WERI-Rb-1 (cell line): ENCODE results near the gene TES.

Experiments used
- DNase-seq: peaks from one replicate; pipeline ENCODE4 v3.0.0-alpha.2; 2020
- H3K27ac ChIP-seq: fragments of 250-450 bp; sonication (Bioruptor Pico); 2 replicates; pipeline ENCODE4 v1.5.1; 2020; ENCODE audit warnings: mild to moderate bottlenecking, moderate library complexity
- H3K27me3 ChIP-seq: fragments of 250-450 bp; sonication (Bioruptor Pico); 2 replicates; pipeline ENCODE4 v1.5.1; 2021; ENCODE audit warnings: mild to moderate bottlenecking, low read depth, moderate library complexity; ENCODE audit not compliant: insufficient read depth, severe bottlenecking
- H3K36me3 ChIP-seq: fragments of 250-450 bp; sonication (Bioruptor Pico); 2 replicates; pipeline ENCODE4 v1.5.1; 2020; ENCODE audit warnings: mild to moderate bottlenecking, moderate library complexity
- H3K4me3 ChIP-seq: 2 replicates; pipeline ENCODE4 v1.5.1; 2011; ENCODE audit warnings: low read depth, mild to moderate bottlenecking, control low read depth, low read length
- H3K9me3 ChIP-seq: fragments of 250-450 bp; sonication (Bioruptor Pico); 2 replicates; pipeline ENCODE4 v1.5.1; 2021; ENCODE audit warnings: mild to moderate bottlenecking, moderate library complexity; ENCODE audit not compliant: severe bottlenecking
- TF ChIP-seq, protein P1 (sequence below): IDR thresholded peaks from 2 replicates; pipeline ENCODE4 v1.5.1; 2011; ENCODE audit warnings: low read depth, mild to moderate bottlenecking, control low read depth, inconsistent platforms, low read length

Gene TES

DNA sequence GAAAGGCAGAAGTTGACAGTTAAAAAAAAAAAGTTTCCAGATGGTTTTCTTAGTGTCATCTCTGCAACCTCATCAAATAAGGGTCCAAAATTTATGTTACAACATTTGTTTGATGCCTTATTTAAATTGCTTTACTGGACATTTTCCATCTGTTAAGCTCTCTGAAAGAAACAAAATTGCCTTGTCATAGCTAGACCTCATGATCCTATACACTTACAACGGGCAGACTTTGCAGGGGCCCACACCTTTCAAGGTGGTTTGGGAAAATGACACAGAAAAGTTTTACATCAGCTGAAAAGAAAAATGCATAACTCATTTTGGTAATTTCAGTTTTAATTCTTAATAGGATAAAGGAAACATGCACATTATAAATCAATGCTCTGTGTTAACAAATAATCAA lies 1.4 kb upstream of the TES start:
- TF ChIP-seq, protein P1, sequence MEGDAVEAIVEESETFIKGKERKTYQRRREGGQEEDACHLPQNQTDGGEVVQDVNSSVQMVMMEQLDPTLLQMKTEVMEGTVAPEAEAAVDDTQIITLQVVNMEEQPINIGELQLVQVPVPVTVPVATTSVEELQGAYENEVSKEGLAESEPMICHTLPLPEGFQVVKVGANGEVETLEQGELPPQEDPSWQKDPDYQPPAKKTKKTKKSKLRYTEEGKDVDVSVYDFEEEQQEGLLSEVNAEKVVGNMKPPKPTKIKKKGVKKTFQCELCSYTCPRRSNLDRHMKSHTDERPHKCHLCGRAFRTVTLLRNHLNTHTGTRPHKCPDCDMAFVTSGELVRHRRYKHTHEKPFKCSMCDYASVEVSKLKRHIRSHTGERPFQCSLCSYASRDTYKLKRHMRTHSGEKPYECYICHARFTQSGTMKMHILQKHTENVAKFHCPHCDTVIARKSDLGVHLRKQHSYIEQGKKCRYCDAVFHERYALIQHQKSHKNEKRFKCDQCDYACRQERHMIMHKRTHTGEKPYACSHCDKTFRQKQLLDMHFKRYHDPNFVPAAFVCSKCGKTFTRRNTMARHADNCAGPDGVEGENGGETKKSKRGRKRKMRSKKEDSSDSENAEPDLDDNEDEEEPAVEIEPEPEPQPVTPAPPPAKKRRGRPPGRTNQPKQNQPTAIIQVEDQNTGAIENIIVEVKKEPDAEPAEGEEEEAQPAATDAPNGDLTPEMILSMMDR, result no peak
- no peak for DNase-seq
- no peak overlapping the region for H3K27ac ChIP-seq
- H3K36me3 ChIP-seq, result peaks cover 4% of the 10 kb centered on the region; the same call in 1 of the 2 replicates
- no peaks in the 10 kb centered on the region for H3K27me3 ChIP-seq
- H3K4me3 ChIP-seq, result no peak overlapping the region
- no peaks in the 10 kb centered on the region for H3K9me3 ChIP-seq

GRCh38 chr7:116209561-116210070 lies 723 bp upstream of the TES start:
- Histone ChIP-seq H3K27ac (no peak overlapping the region), H3K27me3 (no peaks in the 10 kb centered on the region), H3K4me3 (no peak overlapping the region), H3K36me3 (peaks cover 4% of the 10 kb centered on the region; the same call in 1 of the 2 replicates), H3K9me3 (no peaks in the 10 kb centered on the region)
- DNase-seq, result no peak
- TF ChIP-seq, protein P1, result no peak

- peaks cover 4% of the 10 kb centered on the region; the same call in 1 of the 2 replicates for H3K36me3 ChIP-seq
- peak; percentile 57 for DNase-seq
- H3K27ac ChIP-seq, result peak overlapping the region; percentile 84
- TF ChIP-seq, protein P1, result no peak
- H3K27me3 ChIP-seq, result no peaks in the 10 kb centered on the region
- peak overlapping the region; percentile 77 for H3K4me3 ChIP-seq
- no peaks in the 10 kb centered on the region for H3K9me3 ChIP-seq
Observed at GRCh38 chr7:116211006-116211912, 920 bp downstream of the TES start.

GRCh38 chr7:116211913-116212596 lies 1.7 kb downstream of the TES start:
- H3K27ac ChIP-seq, result no peak overlapping the region

DNA sequence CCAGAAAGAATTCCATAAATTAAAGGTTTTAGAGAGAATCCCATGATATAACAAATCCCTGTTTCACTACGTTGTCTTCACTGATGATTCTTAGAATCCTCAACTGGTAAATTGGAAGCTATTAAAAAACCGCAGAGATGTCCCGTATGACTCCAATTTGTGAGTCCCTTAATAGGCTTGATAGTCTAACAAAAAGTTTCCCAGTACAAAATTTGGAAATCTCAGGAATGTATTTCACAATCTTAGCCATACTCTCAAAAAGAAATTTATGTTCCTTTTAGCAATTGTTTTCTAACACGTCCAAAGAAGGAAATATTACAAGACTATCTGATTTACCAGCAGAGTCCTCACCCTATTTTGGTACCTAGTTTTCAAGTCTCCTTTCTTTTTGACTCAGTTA lies 2.5 kb downstream of the TES start:
- Histone ChIP-seq H3K27ac (no peak overlapping the region), H3K9me3 (no peaks in the 10 kb centered on the region), H3K36me3 (peaks cover 4% of the 10 kb centered on the region; the same call in 1 of the 2 replicates), H3K27me3 (no peaks in the 10 kb centered on the region), H3K4me3 (no peak overlapping the region)
- DNase-seq, result no peak
- TF ChIP-seq, protein P1, result no peak

More at GRCh38 chr7:116211913-116212596, 1.7 kb downstream of the TES start:
- no peak overlapping the region; the same call in 1 of the 2 replicates for H3K4me3 ChIP-seq
- H3K9me3 ChIP-seq, result no peaks in the 10 kb centered on the region
- no peaks in the 10 kb centered on the region for H3K27me3 ChIP-seq
- no peak for DNase-seq
- H3K36me3 ChIP-seq, result peaks cover 4% of the 10 kb centered on the region; the same call in 1 of the 2 replicates
- TF ChIP-seq, protein P1, result no peak
